GM20000 (cell line): ENCODE data around the gene ENOX2.

Experiments
- DNase-seq: peaks from one replicate; pipeline ENCODE4 v3.0.0; 2012; ENCODE audit warnings: low spot score
- CTCF ChIP-seq: IDR thresholded peaks from 2 replicates; pipeline ENCODE4 v1.5.1; 2012; ENCODE audit warnings: mild to moderate bottlenecking, control low read depth; ENCODE audit errors: extremely low read depth, missing control alignments

The ENOX2 gene

GRCh38 chrX:130725519-130725918 lies 177.5 kb downstream of the ENOX2 start:
- TF ChIP-seq CTCF = no peak
- DNase-seq = no peak

DNA sequence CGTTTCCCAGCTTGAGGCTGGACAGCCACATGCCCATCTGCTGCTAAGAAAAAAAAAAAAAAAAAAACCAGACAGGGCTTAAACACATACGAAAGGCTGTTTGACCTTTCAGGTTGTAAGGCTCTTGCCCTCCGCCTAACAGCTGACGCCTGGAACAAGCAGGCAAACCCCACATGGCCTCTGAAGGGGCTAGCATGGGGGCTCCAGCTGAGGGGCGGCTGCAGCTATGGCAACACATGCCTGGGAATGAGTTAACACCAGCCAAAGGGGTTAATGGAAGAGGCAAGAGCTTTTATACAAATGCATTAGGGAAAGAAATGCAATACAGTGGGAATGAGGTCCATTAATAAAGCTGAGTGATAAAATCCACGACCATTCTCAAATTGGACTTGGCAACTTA lies 183.6 kb downstream of the ENOX2 start:
- DNase-seq = no peak
- TF ChIP-seq CTCF = no peak

GRCh38 chrX:130718137-130718536 lies 184.9 kb downstream of the ENOX2 start:
- TF ChIP-seq CTCF = no peak
- DNase-seq = no peak

DNA sequence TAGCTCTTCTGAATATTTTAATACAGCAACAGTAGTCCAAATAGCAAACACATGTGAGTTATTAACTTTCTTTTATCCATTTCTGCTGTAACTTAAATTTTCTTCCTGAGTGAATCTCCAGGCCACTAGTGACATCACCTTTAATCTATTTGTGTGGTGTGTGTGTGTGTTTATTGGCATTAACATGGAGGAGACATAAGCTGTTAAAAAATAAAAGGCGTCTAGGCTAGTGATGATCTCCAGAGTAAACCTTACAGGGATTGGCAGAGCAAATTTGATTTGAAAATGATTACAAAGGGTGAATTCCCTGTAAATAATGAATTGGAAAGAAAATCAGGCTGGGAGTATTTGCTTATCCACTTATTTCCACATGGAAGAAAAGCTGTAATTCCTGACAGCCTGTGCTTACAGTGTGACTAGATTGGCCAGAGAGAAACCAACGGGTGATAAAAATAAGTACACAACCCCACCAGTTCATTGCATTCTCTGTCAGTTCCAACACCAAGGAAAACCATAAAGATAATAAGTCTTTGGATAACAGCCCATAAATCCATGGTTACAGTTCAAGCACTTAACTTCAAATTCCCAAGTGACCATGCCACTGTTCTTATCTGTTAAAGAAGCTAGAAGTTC lies 186.1 kb downstream of the ENOX2 start:
- TF ChIP-seq CTCF = no peak
- DNase-seq = no peak

DNA sequence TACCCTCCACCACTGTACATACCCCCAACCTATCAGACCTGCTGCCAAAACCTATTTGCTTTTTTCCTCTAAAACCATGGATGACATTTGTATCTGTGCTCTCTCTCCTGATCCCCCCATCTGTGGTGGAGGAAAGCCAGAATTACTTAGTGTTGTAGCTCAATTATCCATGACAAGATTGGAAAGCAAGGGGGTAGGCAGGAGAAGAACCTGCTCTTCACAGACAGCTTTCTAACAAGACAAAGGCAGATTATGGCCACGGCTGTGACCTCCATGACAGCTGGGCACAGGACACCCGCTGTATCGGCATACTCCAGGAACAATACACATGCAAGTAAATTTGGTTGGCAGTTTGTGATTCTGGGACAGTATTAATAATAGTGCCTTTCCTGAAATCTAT lies 186.7 kb downstream of the ENOX2 start:
- DNase-seq = no peak
- no peak for TF ChIP-seq CTCF

- DNase-seq = peak; percentile 1
- no peak for TF ChIP-seq CTCF
Measured at GRCh38 chrX:130715299-130715698, 187.7 kb downstream of the ENOX2 start.

DNA sequence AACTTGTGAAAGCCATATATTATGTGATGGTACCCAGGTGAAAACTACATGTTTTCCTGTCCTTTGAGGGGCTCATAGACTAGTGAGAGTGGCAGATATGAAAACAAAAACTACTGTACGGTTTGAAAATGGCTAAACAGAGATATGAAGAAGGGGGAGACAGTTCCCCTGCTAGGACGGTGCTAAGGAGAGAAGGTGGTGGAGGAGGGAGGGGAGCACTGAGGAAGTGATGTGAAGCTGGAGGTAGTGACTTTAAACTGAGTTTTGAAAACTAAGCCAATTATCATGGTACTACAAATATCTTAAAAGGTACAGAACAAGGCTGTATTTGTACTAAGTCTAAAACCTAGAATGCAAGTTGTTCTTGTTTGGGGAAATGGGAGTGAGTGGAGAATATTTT lies 188.3 kb downstream of the ENOX2 start:
- TF ChIP-seq CTCF = no peak
- no peak for DNase-seq
